Lower leg skin (tissue), 3 donors: ENCODE results near the gene SMPDL3A.

ENCODE experiments used
- CTCF ChIP-seq, 3 donors: fragments of 450-650 bp; IDR thresholded peaks; one replicate each; pipeline ENCODE4 v1.5.1; 2016; ENCODE audit warnings: antibody characterized with exemption in 3 of 3, mild to moderate bottlenecking in 3 of 3, moderate library complexity in 2 of 3
- POLR2A ChIP-seq, 2 donors: fragments of 450-650 bp; IDR thresholded peaks; one replicate each; pipeline ENCODE4 v1.6.1; 2016 to 2017; ENCODE audit warnings: antibody characterized with exemption in 2 of 2, mild to moderate bottlenecking in 1 of 2, moderate library complexity in 1 of 2

DNA sequence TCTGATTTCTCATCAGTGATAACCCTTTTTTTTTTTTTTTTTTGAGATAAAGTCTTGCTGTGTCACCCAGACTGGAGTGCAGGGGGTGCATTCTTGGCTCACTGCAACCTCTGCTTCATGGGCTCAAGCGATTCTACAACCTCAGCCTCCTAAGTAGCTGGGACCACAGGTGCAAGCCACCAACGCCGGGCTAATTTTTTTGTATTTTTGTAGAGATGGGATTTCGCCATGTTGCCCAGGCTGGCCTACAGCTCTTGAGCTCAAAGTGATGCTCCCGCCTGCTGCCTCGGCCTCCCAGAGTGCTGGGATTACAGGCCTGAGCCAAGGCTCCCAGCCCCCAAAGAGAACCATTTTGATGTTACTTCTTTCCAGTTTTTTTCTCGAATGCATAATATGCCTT lies 7.3 kb upstream of the SMPDL3A start:
- no peak for TF ChIP-seq CTCF (IDR thresholded peaks at IDR 0.05)
- no peak for TF ChIP-seq POLR2A (IDR thresholded peaks at IDR 0.05)
